Epithelial cell of esophagus (primary cell): Measurements from ENCODE around the gene SSBP3.

Experiments used
- DNase-seq: peaks from one replicate; pipeline ENCODE4 v3.0.0; 2010; ENCODE audit warnings: low read depth
- H3K4me3 ChIP-seq: 2 replicates; pipeline ENCODE4 v1.5.1; 2011; ENCODE audit warnings: mild to moderate bottlenecking, low read length, control low read depth
- TF ChIP-seq, protein P1 (sequence below): IDR thresholded peaks from 2 replicates; pipeline ENCODE4 v1.5.1; 2011; ENCODE audit warnings: low read depth, mild to moderate bottlenecking, low read length, control low read depth, inconsistent platforms; ENCODE audit not compliant: insufficient read depth; ENCODE audit errors: missing control alignments

Gene SSBP3

DNA sequence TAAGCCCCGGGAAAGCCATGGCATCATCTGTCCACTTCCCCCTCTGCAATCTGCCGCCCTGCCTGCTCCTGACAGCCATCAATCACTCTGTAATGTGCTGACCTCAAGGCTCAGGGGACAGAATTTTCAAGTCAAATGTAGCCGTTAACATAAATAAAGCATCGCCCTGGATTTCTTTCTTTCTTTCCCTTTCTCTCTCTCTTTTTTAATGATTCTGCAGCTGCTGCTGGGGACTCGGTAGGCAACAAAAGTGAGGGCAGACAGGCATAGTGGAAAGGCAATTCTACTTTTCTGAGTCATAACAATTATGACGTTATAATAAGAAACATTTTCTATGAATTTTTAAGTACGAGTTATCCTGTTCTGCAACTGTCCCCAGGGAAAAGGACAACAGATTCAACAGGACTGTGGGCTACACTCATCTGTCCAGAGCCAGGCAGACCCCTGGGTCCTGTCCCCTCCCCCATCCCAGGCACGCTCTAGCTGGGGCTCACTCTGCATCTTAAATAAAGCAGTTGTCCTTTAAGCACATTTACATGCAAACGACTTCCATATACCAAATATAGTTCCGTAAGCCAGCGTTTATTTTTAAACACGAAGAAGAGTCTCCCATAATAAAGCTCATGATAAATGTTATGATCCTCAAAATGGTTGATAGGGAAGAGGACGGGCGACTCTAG lies 78.7 kb downstream of the SSBP3 start:
- TF ChIP-seq, protein P1, sequence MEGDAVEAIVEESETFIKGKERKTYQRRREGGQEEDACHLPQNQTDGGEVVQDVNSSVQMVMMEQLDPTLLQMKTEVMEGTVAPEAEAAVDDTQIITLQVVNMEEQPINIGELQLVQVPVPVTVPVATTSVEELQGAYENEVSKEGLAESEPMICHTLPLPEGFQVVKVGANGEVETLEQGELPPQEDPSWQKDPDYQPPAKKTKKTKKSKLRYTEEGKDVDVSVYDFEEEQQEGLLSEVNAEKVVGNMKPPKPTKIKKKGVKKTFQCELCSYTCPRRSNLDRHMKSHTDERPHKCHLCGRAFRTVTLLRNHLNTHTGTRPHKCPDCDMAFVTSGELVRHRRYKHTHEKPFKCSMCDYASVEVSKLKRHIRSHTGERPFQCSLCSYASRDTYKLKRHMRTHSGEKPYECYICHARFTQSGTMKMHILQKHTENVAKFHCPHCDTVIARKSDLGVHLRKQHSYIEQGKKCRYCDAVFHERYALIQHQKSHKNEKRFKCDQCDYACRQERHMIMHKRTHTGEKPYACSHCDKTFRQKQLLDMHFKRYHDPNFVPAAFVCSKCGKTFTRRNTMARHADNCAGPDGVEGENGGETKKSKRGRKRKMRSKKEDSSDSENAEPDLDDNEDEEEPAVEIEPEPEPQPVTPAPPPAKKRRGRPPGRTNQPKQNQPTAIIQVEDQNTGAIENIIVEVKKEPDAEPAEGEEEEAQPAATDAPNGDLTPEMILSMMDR, result no peak
- DNase-seq, result no peak
- H3K4me3 ChIP-seq, result no peak overlapping the region

GRCh38 chr1:54326543-54327385 lies 79.4 kb downstream of the SSBP3 start:
- no peak for DNase-seq

GRCh38 chr1:54325703-54326461 lies 80.3 kb downstream of the SSBP3 start:
- H3K4me3 ChIP-seq, result no peak overlapping the region
- DNase-seq, result no peak
- TF ChIP-seq, protein P1, result no peak

More at GRCh38 chr1:54326543-54327385, 79.4 kb downstream of the SSBP3 start:
- H3K4me3 ChIP-seq, result no peak overlapping the region
- TF ChIP-seq, protein P1, result no peak

GRCh38 chr1:54325284-54325683 lies 80.9 kb downstream of the SSBP3 start:
- TF ChIP-seq, protein P1, result no peak
- DNase-seq, result no peak
- no peak overlapping the region for H3K4me3 ChIP-seq

- DNase-seq, result no peak
- TF ChIP-seq, protein P1, result no peak
- H3K4me3 ChIP-seq, result no peak overlapping the region
Measured at GRCh38 chr1:54324251-54325140, 81.7 kb downstream of the SSBP3 start.

GRCh38 chr1:54323921-54324250 lies 82.3 kb downstream of the SSBP3 start:
- no peak overlapping the region for H3K4me3 ChIP-seq
- TF ChIP-seq, protein P1, result no peak
- DNase-seq, result peak; percentile 56
